Adrenal gland (tissue), 5 donors: Measurements from ENCODE around the gene PSME1.

Experiments
- CTCF ChIP-seq, 6 experiments: fragments of 450-650 bp in 4 of 6; fragments of 200-600 bp in 2 of 6; sonication (generic) in 1 of 6; IDR thresholded peaks; 1 replicate in 5 of 6; 2 replicates in 1 of 6; pipeline versions ENCODE4 v1.5.1 to v1.8.0; 2016 to 2021; ENCODE audit warnings: antibody characterized with exemption in 6 of 6, mild to moderate bottlenecking in 2 of 6, moderate library complexity in 1 of 6
- POLR2A ChIP-seq, 2 donors: fragments of 450-650 bp; IDR thresholded peaks; one replicate each; pipeline ENCODE4 v1.6.1; 2017; ENCODE audit warnings: antibody characterized with exemption in 2 of 2, mild to moderate bottlenecking in 2 of 2, moderate library complexity in 1 of 2
- donor health status: DM: no; HTN: no; CAD: no.

- TF ChIP-seq CTCF (IDR thresholded peaks at IDR 0.05) (no peak), POLR2A (IDR thresholded peaks at IDR 0.05) (no peak)
Observed at GRCh38 chr14:24164518-24164991, 28.6 kb downstream of the PSME1 start.
